ENCODE results near the gene TSEN34. TPM values are rescaled to one million over a fixed set of nuclear protein-coding genes. Genes with fewer than 3 reads are reported as not detected.
"Not testable (repeated sequence)": the region's sequence is repeated elsewhere in the genome, so short reads cannot be mapped to it uniquely, and the experiment has no call there.

Gene TSEN34
- total RNA-seq, 2 experiments from 2014 or later: 16.7 to 23.6 TPM

GRCh38 chr19:54209811-54210494 is 18.8 kb downstream of the TSEN34 start:
- Histone ChIP-seq H4K20me1 (ENCODE audit: insufficient read depth, low read length) (peaks cover 21% of the 10 kb centered on the region), H3K9me2 (ENCODE audit: insufficient read depth, low read length) (no peaks in the 10 kb centered on the region), H3K79me2 (ENCODE audit: insufficient read depth, low read depth, low read length) (peaks cover 17% of the 10 kb centered on the region), H3K27ac (ENCODE audit: low read depth, low read length, poor library complexity, severe bottlenecking) (no peak overlapping the region), H2AFZ (ENCODE audit: low read length) (no peak overlapping the region), H3K4me2 (ENCODE audit: low read length) (no peak overlapping the region), H3K36me3 (ENCODE audit: insufficient read depth, low read length) (peaks cover 73% of the 10 kb centered on the region), H3K4me1 (ENCODE audit: insufficient read depth, low read length, poor library complexity, severe bottlenecking) (peaks cover 30% of the 10 kb centered on the region), H3K9me3 (ENCODE audit: low read length) (no peaks in the 10 kb centered on the region), H3K4me3 (ENCODE audit: low read depth, low read length, poor library complexity, severe bottlenecking) (no peak overlapping the region)
- POLR2A ChIA-PET: no interaction called here
- TF ChIP-seq CTCF (conservative IDR thresholded peaks at IDR 0.05; ENCODE audit: low read length): no peak
- TF ChIP-seq EZH2phosphoT487 (IDR thresholded peaks at IDR 0.05; ENCODE audit: borderline replicate concordance, low read depth, low read length): no peak
- intact Hi-C loops (cut with micrococcal nuclease; ENCODE audit: unreplicated experiment): no loop called here
- CTCF ChIA-PET (ENCODE audit: unreplicated experiment): no interaction called here
- DNase-seq (ENCODE audit: low spot score): no peak
- BruUV-seq (replicated peaks): no TSS peak

- no TSS peak for BruUV-seq (replicated peaks)
- Histone ChIP-seq H3K4me2 (ENCODE audit: low read length) (no peak overlapping the region), H3K4me1 (ENCODE audit: insufficient read depth, low read length, poor library complexity, severe bottlenecking) (peaks cover 17% of the 10 kb centered on the region), H3K4me3 (ENCODE audit: low read depth, low read length, poor library complexity, severe bottlenecking) (no peak overlapping the region), H3K27ac (ENCODE audit: low read depth, low read length, poor library complexity, severe bottlenecking) (no peak overlapping the region), H3K79me2 (ENCODE audit: insufficient read depth, low read depth, low read length) (peaks cover 7% of the 10 kb centered on the region; the same call in 1 of the 2 replicates), H3K36me3 (ENCODE audit: insufficient read depth, low read length) (peaks cover 71% of the 10 kb centered on the region), H4K20me1 (ENCODE audit: insufficient read depth, low read length) (peaks cover 8% of the 10 kb centered on the region; the same call in 1 of the 2 replicates), H3K9me2 (ENCODE audit: insufficient read depth, low read length) (no peaks in the 10 kb centered on the region), H3K9me3 (ENCODE audit: low read length) (no peaks in the 10 kb centered on the region), H2AFZ (ENCODE audit: low read length) (no peak overlapping the region)
- TF ChIP-seq CTCF (conservative IDR thresholded peaks at IDR 0.05; ENCODE audit: low read length): no peak
- TF ChIP-seq EZH2phosphoT487 (IDR thresholded peaks at IDR 0.05; ENCODE audit: borderline replicate concordance, low read depth, low read length): no peak
- ChIA-PET CTCF (ENCODE audit: unreplicated experiment) (no interaction called here), POLR2A (no interaction called here)
- no peak for DNase-seq (ENCODE audit: low spot score)
- intact Hi-C loops (cut with micrococcal nuclease; ENCODE audit: unreplicated experiment): no loop called here
Measured at GRCh38 chr19:54211235-54211634, 20.1 kb downstream of the TSEN34 start.

GRCh38 chr19:54214217-54214616 is 23.1 kb downstream of the TSEN34 start:
- intact Hi-C loops (cut with micrococcal nuclease; ENCODE audit: unreplicated experiment); H3K9me3 ChIP-seq (ENCODE audit: low read length); H3K4me3 ChIP-seq (ENCODE audit: low read depth, low read length, poor library complexity, severe bottlenecking); POLR2A ChIA-PET; H3K4me1 ChIP-seq (ENCODE audit: insufficient read depth, low read length, poor library complexity, severe bottlenecking); H3K79me2 ChIP-seq (ENCODE audit: insufficient read depth, low read depth, low read length); H3K4me2 ChIP-seq (ENCODE audit: low read length); DNase-seq (ENCODE audit: low spot score); BruUV-seq (replicated peaks); CTCF ChIA-PET (ENCODE audit: unreplicated experiment); H4K20me1 ChIP-seq (ENCODE audit: insufficient read depth, low read length); H2AFZ ChIP-seq (ENCODE audit: low read length); H3K27ac ChIP-seq (ENCODE audit: low read depth, low read length, poor library complexity, severe bottlenecking); H3K9me2 ChIP-seq (ENCODE audit: insufficient read depth, low read length): not testable (repeated sequence)
- peaks cover 42% of the 10 kb centered on the region for H3K36me3 ChIP-seq (ENCODE audit: insufficient read depth, low read length)

GRCh38 chr19:54214734-54215133 is 23.6 kb downstream of the TSEN34 start:
- POLR2A ChIA-PET; CTCF ChIA-PET (ENCODE audit: unreplicated experiment): not testable (repeated sequence)

More at GRCh38 chr19:54214734-54215133, 23.6 kb downstream of the TSEN34 start:
- H3K36me3 ChIP-seq (ENCODE audit: insufficient read depth, low read length): peaks cover 36% of the 10 kb centered on the region
- DNase-seq (ENCODE audit: low spot score); BruUV-seq (replicated peaks); H3K27ac ChIP-seq (ENCODE audit: low read depth, low read length, poor library complexity, severe bottlenecking); H3K4me3 ChIP-seq (ENCODE audit: low read depth, low read length, poor library complexity, severe bottlenecking); H3K9me2 ChIP-seq (ENCODE audit: insufficient read depth, low read length); H3K4me1 ChIP-seq (ENCODE audit: insufficient read depth, low read length, poor library complexity, severe bottlenecking); H3K79me2 ChIP-seq (ENCODE audit: insufficient read depth, low read depth, low read length); H3K9me3 ChIP-seq (ENCODE audit: low read length); intact Hi-C loops (cut with micrococcal nuclease; ENCODE audit: unreplicated experiment); H3K4me2 ChIP-seq (ENCODE audit: low read length); H4K20me1 ChIP-seq (ENCODE audit: insufficient read depth, low read length); H2AFZ ChIP-seq (ENCODE audit: low read length): not testable (repeated sequence)
